HEK293 (cell line): Measurements from ENCODE around the gene PPP1R9B.
A peak's percentile ranks its signal among the peaks of the same experiment; 100 is the strongest.

Experiments used
- GLIS1 ChIP-seq: fragments of 450-650 bp; formaldehyde crosslinking; IDR thresholded peaks from 2 replicates; pipeline ENCODE4 v1.5.1; 2016; ENCODE audit warnings: missing biosample characterization, missing genetic modification characterization
- KLF1 ChIP-seq: fragments of 450-650 bp; formaldehyde crosslinking; IDR thresholded peaks from 2 replicates; pipeline ENCODE4 v1.5.1; 2016; ENCODE audit warnings: missing biosample characterization, missing genetic modification characterization
- KLF10 ChIP-seq: fragments of 450-650 bp; IDR thresholded peaks from 2 replicates; pipeline ENCODE4 v1.5.1; 2018; ENCODE audit warnings: missing biosample characterization, mild to moderate bottlenecking, missing genetic modification characterization
- KLF17 ChIP-seq: fragments of 450-650 bp; formaldehyde crosslinking; IDR thresholded peaks from 2 replicates; pipeline ENCODE4 v1.5.1; 2016; ENCODE audit warnings: missing biosample characterization, missing genetic modification characterization
- KLF7 ChIP-seq: fragments of 450-650 bp; formaldehyde crosslinking; IDR thresholded peaks from 2 replicates; pipeline ENCODE4 v1.5.1; 2016; ENCODE audit warnings: missing biosample characterization, missing genetic modification characterization, borderline replicate concordance
- KLF9 ChIP-seq: fragments of 450-650 bp; formaldehyde crosslinking; IDR thresholded peaks from 2 replicates; pipeline ENCODE4 v1.5.1; 2016; ENCODE audit warnings: missing biosample characterization, missing genetic modification characterization, low read depth
- MYNN ChIP-seq: fragments of 450-650 bp; formaldehyde crosslinking; IDR thresholded peaks from 2 replicates; pipeline ENCODE4 v1.5.1; 2016; ENCODE audit warnings: missing biosample characterization, missing genetic modification characterization, borderline replicate concordance
- PATZ1 ChIP-seq: fragments of 450-650 bp; formaldehyde crosslinking; IDR thresholded peaks from 2 replicates; pipeline ENCODE4 v1.5.1; 2016; ENCODE audit warnings: missing biosample characterization, missing genetic modification characterization
- RBAK ChIP-seq: fragments of 450-650 bp; formaldehyde crosslinking; IDR thresholded peaks from 2 replicates; pipeline ENCODE4 v1.5.1; 2016; ENCODE audit warnings: missing biosample characterization, missing genetic modification characterization
- SP3 ChIP-seq: fragments of 450-650 bp; formaldehyde crosslinking; IDR thresholded peaks from 2 replicates; pipeline ENCODE4 v1.5.1; 2016; ENCODE audit warnings: missing biosample characterization, missing genetic modification characterization
- SP7 ChIP-seq: fragments of 450-650 bp; formaldehyde crosslinking; IDR thresholded peaks from 2 replicates; pipeline ENCODE4 v1.5.1; 2016; ENCODE audit warnings: missing biosample characterization, missing genetic modification characterization
- YY2 ChIP-seq: fragments of 450-650 bp; formaldehyde crosslinking; IDR thresholded peaks from 2 replicates; pipeline ENCODE4 v1.5.1; 2016; ENCODE audit warnings: missing biosample characterization, missing genetic modification characterization
- ZBTB10 ChIP-seq: fragments of 450-650 bp; formaldehyde crosslinking; IDR thresholded peaks from 2 replicates; pipeline ENCODE4 v1.5.1; 2016; ENCODE audit warnings: missing biosample characterization, missing genetic modification characterization
- ZBTB44 ChIP-seq: fragments of 450-650 bp; IDR thresholded peaks from 2 replicates; pipeline ENCODE4 v1.5.1; 2018; ENCODE audit warnings: missing biosample characterization, mild to moderate bottlenecking, missing genetic modification characterization
- ZBTB48 ChIP-seq: fragments of 450-650 bp; formaldehyde crosslinking; IDR thresholded peaks from 2 replicates; pipeline ENCODE4 v1.5.1; 2016; ENCODE audit warnings: missing biosample characterization, missing genetic modification characterization
- ZBTB8A ChIP-seq: fragments of 450-650 bp; formaldehyde crosslinking; IDR thresholded peaks from 2 replicates; pipeline ENCODE4 v1.5.1; 2016; ENCODE audit warnings: missing biosample characterization, missing genetic modification characterization
- ZIC2 ChIP-seq: fragments of 450-650 bp; formaldehyde crosslinking; IDR thresholded peaks from 2 replicates; pipeline ENCODE4 v1.5.1; 2016; ENCODE audit warnings: missing biosample characterization, missing genetic modification characterization
- ZNF121 ChIP-seq: fragments of 450-650 bp; formaldehyde crosslinking; IDR thresholded peaks from 2 replicates; pipeline ENCODE4 v1.5.1; 2016; ENCODE audit warnings: missing biosample characterization, missing genetic modification characterization
- ZNF2 ChIP-seq: fragments of 450-650 bp; formaldehyde crosslinking; IDR thresholded peaks from 2 replicates; pipeline ENCODE4 v1.5.1; 2016; ENCODE audit warnings: missing biosample characterization, missing genetic modification characterization
- ZNF26 ChIP-seq: fragments of 450-650 bp; formaldehyde crosslinking; IDR thresholded peaks from 2 replicates; pipeline ENCODE4 v1.5.1; 2016; ENCODE audit warnings: missing biosample characterization, missing genetic modification characterization
- ZNF433 ChIP-seq: fragments of 450-650 bp; formaldehyde crosslinking; IDR thresholded peaks from 2 replicates; pipeline ENCODE4 v1.5.1; 2016; ENCODE audit warnings: missing biosample characterization, missing genetic modification characterization, low read depth
- ZNF501 ChIP-seq: fragments of 450-650 bp; formaldehyde crosslinking; IDR thresholded peaks from 2 replicates; pipeline ENCODE4 v1.5.1; 2016; ENCODE audit warnings: missing biosample characterization, missing genetic modification characterization
- ZNF600 ChIP-seq: fragments of 450-650 bp; formaldehyde crosslinking; IDR thresholded peaks from 2 replicates; pipeline ENCODE4 v1.5.1; 2016; ENCODE audit warnings: missing biosample characterization, missing genetic modification characterization
- ZNF629 ChIP-seq: fragments of 450-650 bp; formaldehyde crosslinking; IDR thresholded peaks from 2 replicates; pipeline ENCODE4 v1.5.1; 2017; ENCODE audit warnings: missing biosample characterization, missing genetic modification characterization
- ZNF645 ChIP-seq: fragments of 450-650 bp; formaldehyde crosslinking; IDR thresholded peaks from 2 replicates; pipeline ENCODE4; 2016; ENCODE audit warnings: missing biosample characterization, missing genetic modification characterization
- ZNF654 ChIP-seq: fragments of 450-650 bp; formaldehyde crosslinking; IDR thresholded peaks from 2 replicates; pipeline ENCODE4 v1.5.1; 2016; ENCODE audit warnings: low read depth, missing biosample characterization, missing genetic modification characterization
- ZNF776 ChIP-seq: fragments of 450-650 bp; formaldehyde crosslinking; IDR thresholded peaks from 2 replicates; pipeline ENCODE4 v1.5.0; 2017; ENCODE audit warnings: missing biosample characterization, missing genetic modification characterization, borderline replicate concordance
- ZNF843 ChIP-seq: fragments of 450-650 bp; formaldehyde crosslinking; IDR thresholded peaks from 2 replicates; pipeline ENCODE4 v1.5.1; 2016; ENCODE audit warnings: missing biosample characterization, missing genetic modification characterization
- ZSCAN18 ChIP-seq: fragments of 450-650 bp; formaldehyde crosslinking; IDR thresholded peaks from 2 replicates; pipeline ENCODE4 v1.5.1; 2016; ENCODE audit warnings: missing biosample characterization, missing genetic modification characterization

PPP1R9B gene

GRCh38 chr17:50169121-50169764, 18.8 kb upstream of the PPP1R9B start (continued):
- peak; percentile 86 for TF ChIP-seq KLF17 (tag by site-specific recombination)
- TF ChIP-seq ZIC2 (tag by site-specific recombination), result peak; percentile 61
- TF ChIP-seq ZNF2 (tag by site-specific recombination), result peak; percentile 88
- peak; percentile 88 for TF ChIP-seq KLF9
- TF ChIP-seq SP7 (tag by site-specific recombination), result peak; percentile 83
- peak; percentile 41; the same call in 1 of the 2 replicates for TF ChIP-seq ZBTB8A (tag by site-specific recombination)
- peak; percentile 100 for TF ChIP-seq ZNF654 (tag by site-specific recombination)
- no peak for TF ChIP-seq ZBTB44 (tag by site-specific recombination)
- TF ChIP-seq KLF10 (tag by site-specific recombination), result no peak; the same call in 1 of the 2 replicates
- peak; percentile 78; the same call in 1 of the 2 replicates for TF ChIP-seq YY2
- TF ChIP-seq GLIS1 (tag by site-specific recombination), result peak; percentile 52
- TF ChIP-seq ZNF776 (tag by site-specific recombination), result no peak
- TF ChIP-seq ZNF26 (tag by site-specific recombination), result no peak
- no peak for TF ChIP-seq ZNF433 (tag by site-specific recombination)
- TF ChIP-seq ZNF843 (tag by site-specific recombination), result peak; percentile 61
- TF ChIP-seq ZNF629 (tag by site-specific recombination), result peak; percentile 76
- TF ChIP-seq KLF7, result peak; percentile 96
- peak; percentile 86 for TF ChIP-seq PATZ1 (tag by site-specific recombination)
- TF ChIP-seq ZSCAN18 (tag by site-specific recombination), result peak; percentile 95
- peak; percentile 53 for TF ChIP-seq SP3
- TF ChIP-seq ZNF121 (tag by site-specific recombination), result no peak
- TF ChIP-seq ZBTB48 (tag by site-specific recombination), result no peak
- TF ChIP-seq RBAK (tag by site-specific recombination), result 0 out of 2 replicates have a peak, but pooled peaks have one; percentile 18
- TF ChIP-seq ZNF600 (tag by site-specific recombination), result 0 out of 2 replicates have a peak, but pooled peaks have one; percentile 18
- peak; percentile 85 for TF ChIP-seq ZNF501 (tag by site-specific recombination)
- TF ChIP-seq ZBTB10 (tag by site-specific recombination), result peak; percentile 94
- peak; percentile 66 for TF ChIP-seq KLF1 (tag by site-specific recombination)
- TF ChIP-seq MYNN, result no peak
- TF ChIP-seq ZNF645 (tag by site-specific recombination), result peak; percentile 65; the same call in 1 of the 2 replicates
